Measurements from ENCODE around the gene PHACTR2. TPM values are rescaled to one million over a fixed set of nuclear protein-coding genes. Genes with fewer than 3 reads are reported as not detected.

Gene PHACTR2
- total and polyA plus RNA-seq, 2 of the 13 experiments (the other 11 are each of a cell fraction or from before 2014, with no cell fraction given) = 11.3 to 28.2 TPM

DNA sequence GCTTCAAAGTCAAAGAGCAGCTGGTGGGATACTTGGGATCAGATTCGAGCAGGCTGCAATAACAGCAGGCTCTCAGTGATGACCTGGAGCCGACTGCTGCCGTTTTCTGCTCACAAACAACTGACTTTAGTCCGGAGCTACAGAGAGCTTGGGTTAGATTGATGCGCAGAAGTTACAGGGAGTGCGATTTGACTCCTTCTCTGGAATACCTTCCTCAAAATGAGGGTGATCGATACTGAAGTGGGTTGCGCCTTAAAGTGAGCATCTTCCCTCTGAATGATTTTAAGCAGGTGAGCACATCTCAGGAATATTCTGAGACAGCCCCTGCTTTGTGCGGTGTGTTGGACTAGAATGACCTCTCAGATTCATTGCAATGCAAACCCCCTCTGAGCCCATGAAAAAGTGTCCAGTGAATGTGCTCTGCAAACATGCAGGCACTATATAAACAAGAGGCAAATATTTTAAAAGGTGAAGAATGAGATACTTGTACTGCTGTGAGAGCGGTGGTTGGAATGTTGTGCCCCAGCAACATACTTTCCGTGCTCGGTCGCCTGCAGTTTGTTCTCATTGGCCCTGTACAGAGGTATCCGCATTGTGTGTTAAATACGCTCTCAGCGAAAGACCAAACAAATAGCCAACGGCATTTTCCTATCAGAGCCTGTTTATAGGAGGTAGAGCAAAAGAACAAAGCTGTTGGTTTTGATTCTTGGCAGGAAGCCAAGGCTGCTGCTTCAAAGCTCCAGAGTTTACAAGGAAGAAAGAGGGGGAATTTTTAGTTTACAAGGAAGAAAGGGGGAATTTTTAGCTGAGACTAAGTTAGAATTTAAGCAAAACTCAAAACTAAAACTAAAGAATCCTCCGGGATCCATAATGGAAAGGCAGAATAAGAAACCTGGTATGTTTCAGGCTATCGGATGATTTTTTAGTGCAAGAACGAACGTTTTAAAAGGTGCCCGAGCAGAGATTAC is 67.7 kb downstream of the PHACTR2 start:
- Histone ChIP-seq H4K20me1 (ENCODE audit: insufficient read depth, low read length) (no peaks in the 10 kb centered on the region), H3K9me3 (ENCODE audit: low read length) (no peaks in the 10 kb centered on the region), H3K27me3 (ENCODE audit: control insufficient read depth in 1 of 2, insufficient read depth in 2 of 2, low read length in 2 of 2) (no peaks in the 10 kb centered on the region), H3K79me2 (ENCODE audit: insufficient read depth, low read length) (peaks cover 2% of the 10 kb centered on the region), H3K4me3 (replicated peaks in 1 of 3; ENCODE audit: insufficient read depth in 1 of 3, low read depth in 2 of 3, low read length in 3 of 3) (peak overlapping the region; percentile 56 to 74 (median 57)), H3K36me3 (replicated peaks in 1 of 2; ENCODE audit: control insufficient read depth in 1 of 2, insufficient read depth in 2 of 2, low read length in 2 of 2) (no peaks in the 10 kb centered on the region), H3K4me1 (ENCODE audit: insufficient read depth, low read length) (peaks cover 70% of the 10 kb centered on the region), H3K27ac (ENCODE audit: extremely low read length, insufficient read depth, low read length) (peak overlapping the region; percentile 98), H3K9ac (ENCODE audit: insufficient read depth, low read depth, low read length) (peak overlapping the region; percentile 94), H3K4me2 (ENCODE audit: low read depth, low read length) (peak overlapping the region; percentile 98), H2AFZ (ENCODE audit: low read length) (peak overlapping the region; percentile 55)
- under 1% methylated on average over 22 of the region's 22 CpGs for WGBS (ENCODE audit: low lambda C conversion rate)
- POLR2A ChIA-PET = interaction anchor here (0.5 to 4.6 kb wide), 14 partner anchors 13 to 1444 kb away, joined by 3 to 48 read pairs (median 4); partner anchors contain the start of genes FUCA2, LTV1 and PHACTR2
- CTCF ChIA-PET (ENCODE audit: low intra/inter-chr PET ratio, low total read pairs) = no interaction called here
- in situ Hi-C loops (cut with HindIII; ENCODE audit: extremely low pct_ligation_motif_present, low pct_unique_long_range_greater_than_20kb) = loop anchor here (5.0 kb wide), 1 partner anchor 53 kb away; no protein-coding TSS in a partner anchor
- intact Hi-C loops (cut with micrococcal nuclease; ENCODE audit: unreplicated experiment) = loop anchor here (1.0 to 5.0 kb wide), 6 partner anchors 53 to 267 kb away; partner anchors contain the start of gene LTV1
- TSS peak; percentile 94 for BruUV-seq (replicated peaks)
- peak; percentile 100 for DNase-seq (ENCODE audit: low spot score)
- peak; percentile 78 for FAIRE-seq
- ATAC-seq = peak; percentile 94
- peak; percentile 56 for TF ChIP-seq JARID2 (CRISPR knock-in tag; IDR thresholded peaks at IDR 0.05; ENCODE audit: insufficient replicate concordance)
- no peak for TF ChIP-seq HNRNPH1 (optimal IDR thresholded peaks at IDR 0.05; ENCODE audit: low read depth, low read length)
- TF ChIP-seq ZNF460 (CRISPR knock-in tag; IDR thresholded peaks at IDR 0.05; ENCODE audit: borderline replicate concordance) = no peak; the same call in 1 of the 2 replicates
- TF ChIP-seq ZNF225 (CRISPR knock-in tag; IDR thresholded peaks at IDR 0.05) = no peak
- no peak for TF ChIP-seq IRX3 (CRISPR knock-in tag; IDR thresholded peaks at IDR 0.05; ENCODE audit: borderline replicate concordance, low read depth)
- peak; percentile 81; the same call in 1 of the 2 replicates for TF ChIP-seq AHDC1 (CRISPR knock-in tag; IDR thresholded peaks at IDR 0.05; ENCODE audit: borderline replicate concordance)
- TF ChIP-seq ZBTB20 (CRISPR knock-in tag; IDR thresholded peaks at IDR 0.05; ENCODE audit: borderline replicate concordance, low read depth) = peak; percentile 19; the same call in 1 of the 2 replicates
- no peak; the same call in 1 of the 2 replicates for TF ChIP-seq AKAP8 (CRISPR knock-in tag; IDR thresholded peaks at IDR 0.05)
- no peak; the same call in 1 of the 2 replicates for TF ChIP-seq JUN (CRISPR knock-in tag; IDR thresholded peaks at IDR 0.05)
- TF ChIP-seq, protein P1, sequence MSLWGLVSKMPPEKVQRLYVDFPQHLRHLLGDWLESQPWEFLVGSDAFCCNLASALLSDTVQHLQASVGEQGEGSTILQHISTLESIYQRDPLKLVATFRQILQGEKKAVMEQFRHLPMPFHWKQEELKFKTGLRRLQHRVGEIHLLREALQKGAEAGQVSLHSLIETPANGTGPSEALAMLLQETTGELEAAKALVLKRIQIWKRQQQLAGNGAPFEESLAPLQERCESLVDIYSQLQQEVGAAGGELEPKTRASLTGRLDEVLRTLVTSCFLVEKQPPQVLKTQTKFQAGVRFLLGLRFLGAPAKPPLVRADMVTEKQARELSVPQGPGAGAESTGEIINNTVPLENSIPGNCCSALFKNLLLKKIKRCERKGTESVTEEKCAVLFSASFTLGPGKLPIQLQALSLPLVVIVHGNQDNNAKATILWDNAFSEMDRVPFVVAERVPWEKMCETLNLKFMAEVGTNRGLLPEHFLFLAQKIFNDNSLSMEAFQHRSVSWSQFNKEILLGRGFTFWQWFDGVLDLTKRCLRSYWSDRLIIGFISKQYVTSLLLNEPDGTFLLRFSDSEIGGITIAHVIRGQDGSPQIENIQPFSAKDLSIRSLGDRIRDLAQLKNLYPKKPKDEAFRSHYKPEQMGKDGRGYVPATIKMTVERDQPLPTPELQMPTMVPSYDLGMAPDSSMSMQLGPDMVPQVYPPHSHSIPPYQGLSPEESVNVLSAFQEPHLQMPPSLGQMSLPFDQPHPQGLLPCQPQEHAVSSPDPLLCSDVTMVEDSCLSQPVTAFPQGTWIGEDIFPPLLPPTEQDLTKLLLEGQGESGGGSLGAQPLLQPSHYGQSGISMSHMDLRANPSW (CRISPR knock-in tag; IDR thresholded peaks at IDR 0.05; ENCODE audit: borderline replicate concordance) = no peak; the same call in none of the 2 replicates

Data from HepG2 (cell line).